IMR-90 (cell line): ENCODE results near the gene RNASE12. TPM values are rescaled to one million over a fixed set of nuclear protein-coding genes. Genes with fewer than 3 reads are reported as not detected.

Experiments used
- ATAC-seq: fragments of 200-7000 bp; cut with Tn5 transposase; 2 replicates; pipeline ENCODE4 v1.9.1; 2020; ENCODE audit warnings: low read depth, mild to moderate bottlenecking, moderate library complexity
- BruUV-seq: library from RNA; stranded (reverse); fragments of 400-500 nt; replicated peaks from 2 replicates; lab custom pipeline; 2021; lab: Mats Ljungman, UMichigan
- CTCF ChIA-PET: fragments of 300-600 bp; formaldehyde crosslinking; extraction: SDS; loops from one replicate; lab custom pipeline; 2021; ENCODE audit warnings: antibody characterized with exemption; lab: Yijun Ruan, JAX
- POLR2A ChIA-PET: fragments of 300-600 bp; sonication (Branson Sonifier 250); formaldehyde crosslinking; loops from one replicate; lab custom pipeline; 2022; ENCODE audit warnings: antibody characterized with exemption; ENCODE audit not compliant: unreplicated experiment; lab: Charles Lee
- DNase-seq: peaks from one replicate; pipeline ENCODE4 v3.0.0; 2013
- H2AFZ ChIP-seq: replicated peaks from 2 replicates; pipeline ENCODE3; 2013; ENCODE audit warnings: low read length, mild to moderate bottlenecking; ENCODE audit not compliant: poor library complexity
- H2AK5ac ChIP-seq: 2 replicates; pipeline ENCODE4 v1.6.1; 2013; ENCODE audit warnings: low read depth, low read length, inconsistent platforms
- H2AK9ac ChIP-seq: replicated peaks from 2 replicates; pipeline ENCODE3; 2013; ENCODE audit warnings: mild to moderate bottlenecking, low read depth, low read length, moderate library complexity; ENCODE audit not compliant: poor library complexity
- H2BK120ac ChIP-seq: 2 replicates; pipeline ENCODE4 v1.6.1; 2013; ENCODE audit warnings: low read depth, low read length, inconsistent platforms
- H2BK15ac ChIP-seq: 3 replicates; pipeline ENCODE4 v1.6.1; 2013; ENCODE audit warnings: low read depth, low read length, inconsistent platforms
- H2BK20ac ChIP-seq: 2 replicates; pipeline ENCODE4 v1.6.1; 2013; ENCODE audit warnings: low read depth, mild to moderate bottlenecking, inconsistent platforms, low read length, moderate library complexity
- H2BK5ac ChIP-seq: 2 replicates; pipeline ENCODE4 v1.6.1; 2013; ENCODE audit warnings: mild to moderate bottlenecking, low read depth, low read length, inconsistent platforms; ENCODE audit not compliant: poor library complexity, severe bottlenecking
- H3K14ac ChIP-seq: replicated peaks from 2 replicates; pipeline ENCODE4 v1.6.1; 2013; ENCODE audit warnings: low read depth, low read length, inconsistent platforms
- H3K18ac ChIP-seq: 2 replicates; pipeline ENCODE4 v1.6.1; 2013; ENCODE audit warnings: low read depth, low read length, control low read depth
- H3K23ac ChIP-seq: 2 replicates; pipeline ENCODE4 v1.6.1; 2013; ENCODE audit warnings: low read depth, low read length, inconsistent platforms
- H3K27ac ChIP-seq: 2 replicates; pipeline ENCODE4 v1.5.1; 2013; ENCODE audit warnings: mild to moderate bottlenecking, control low read depth, low read length; ENCODE audit not compliant: insufficient read depth
- H3K27me3 ChIP-seq: 2 replicates; pipeline ENCODE4 v1.6.1; 2013; ENCODE audit warnings: low read length; ENCODE audit not compliant: control insufficient read depth, insufficient read depth
- H3K36me3 ChIP-seq: 2 replicates; pipeline ENCODE4 v1.6.1; 2013; ENCODE audit warnings: low read length, mixed read lengths; ENCODE audit not compliant: control insufficient read depth, insufficient read depth
- H3K4ac ChIP-seq: 2 replicates; pipeline ENCODE4 v1.6.1; 2013; ENCODE audit warnings: low read depth, low read length, inconsistent platforms
- H3K4me1 ChIP-seq: 2 replicates; pipeline ENCODE4 v1.6.1; 2013; ENCODE audit warnings: low read length, mixed read lengths; ENCODE audit not compliant: control insufficient read depth, insufficient read depth
- H3K4me2 ChIP-seq: 2 replicates; pipeline ENCODE4 v1.6.1; 2013; ENCODE audit warnings: low read depth, mild to moderate bottlenecking, control low read depth, low read length, moderate library complexity
- H3K4me3 ChIP-seq: 2 replicates; pipeline ENCODE4 v1.5.1; 2013; ENCODE audit warnings: low read depth, mild to moderate bottlenecking, control low read depth, low read length, moderate library complexity; ENCODE audit not compliant: insufficient read depth
- H3K56ac ChIP-seq: 2 replicates; pipeline ENCODE4 v1.6.1; 2013; ENCODE audit warnings: low read length, inconsistent platforms; ENCODE audit not compliant: insufficient read depth; ENCODE audit errors: extremely low read depth
- H3K79me1 ChIP-seq, 2 experiments: 2 replicates each; pipeline ENCODE4 v1.6.1; 2013; ENCODE audit warnings: low read length in 2 of 2, inconsistent platforms in 1 of 2, low read depth in 1 of 2
- H3K9ac ChIP-seq: 2 replicates; pipeline ENCODE4 v1.6.1; 2013; ENCODE audit warnings: low read depth, low read length, control low read depth
- H3K9me1 ChIP-seq: 2 replicates; pipeline ENCODE4 v1.6.1; 2013; ENCODE audit warnings: low read length, inconsistent platforms; ENCODE audit not compliant: insufficient read depth
- H3K9me3 ChIP-seq: 2 replicates; pipeline ENCODE4 v1.6.1; 2013; ENCODE audit warnings: low read length; ENCODE audit not compliant: control insufficient read depth, insufficient read depth
- H4K20me1 ChIP-seq: 2 replicates; pipeline ENCODE4 v1.6.1; 2013; ENCODE audit warnings: low read length, inconsistent platforms; ENCODE audit not compliant: insufficient read depth
- H4K5ac ChIP-seq: 2 replicates; pipeline ENCODE4 v1.6.1; 2013; ENCODE audit warnings: mild to moderate bottlenecking, low read depth, low read length, control low read depth
- H4K8ac ChIP-seq, 2 experiments: 2 replicates each; pipeline ENCODE4 v1.6.1; 2013; ENCODE audit warnings: low read depth in 2 of 2, low read length in 2 of 2, control low read depth in 1 of 2, inconsistent platforms in 1 of 2
- H4K91ac ChIP-seq: 2 replicates; pipeline ENCODE4 v1.6.1; 2013; ENCODE audit warnings: low read depth, low read length, inconsistent platforms; ENCODE audit not compliant: insufficient read depth
- BHLHE40 ChIP-seq: fragments of 150-350 bp; IDR thresholded peaks from 2 replicates; pipeline ENCODE4 v1.6.1; 2016; ENCODE audit warnings: mild to moderate bottlenecking, low read depth, low read length
- CEBPB ChIP-seq: IDR thresholded peaks from 2 replicates; pipeline ENCODE4 v1.6.1; 2012; ENCODE audit warnings: low read depth, low read length, improper control_type of control experiment
- CHD1 ChIP-seq: IDR thresholded peaks from 2 replicates; pipeline ENCODE4 v1.6.1; 2012; ENCODE audit warnings: low read depth, low read length, improper control_type of control experiment
- CTCF ChIP-seq: conservative IDR thresholded peaks from 2 replicates; pipeline ENCODE4 v1.5.1; 2012; ENCODE audit warnings: mild to moderate bottlenecking, low read depth, low read length, improper control_type of control experiment
- ELK1 ChIP-seq: fragments of 150-350 bp; IDR thresholded peaks from 2 replicates; pipeline ENCODE4 v1.6.1; 2016; ENCODE audit warnings: low read depth, mild to moderate bottlenecking, low read length, moderate library complexity, borderline replicate concordance
- FOS ChIP-seq: fragments of 150-350 bp; IDR thresholded peaks from 2 replicates; pipeline ENCODE4 v1.6.1; 2016; ENCODE audit warnings: low read depth, low read length
- MAFK ChIP-seq: IDR thresholded peaks from 2 replicates; pipeline ENCODE4 v1.6.1; 2012; ENCODE audit warnings: low read depth, low read length, improper control_type of control experiment
- MAZ ChIP-seq: IDR thresholded peaks from 2 replicates; pipeline ENCODE4 v1.6.1; 2012; ENCODE audit warnings: low read depth, mild to moderate bottlenecking, low read length, improper control_type of control experiment, moderate library complexity, borderline replicate concordance
- NFE2L2 ChIP-seq: fragments of 150-350 bp; IDR thresholded peaks from 2 replicates; pipeline ENCODE4 v1.6.1; 2016; ENCODE audit warnings: low read depth, mild to moderate bottlenecking, low read length
- POLR2A ChIP-seq: IDR thresholded peaks from 2 replicates; pipeline ENCODE4 v1.6.1; 2012; ENCODE audit warnings: mild to moderate bottlenecking, low read depth, low read length
- RAD21 ChIP-seq: IDR thresholded peaks from 2 replicates; pipeline ENCODE4 v1.6.1; 2012; ENCODE audit warnings: low read length, improper control_type of control experiment
- RCOR1 ChIP-seq: IDR thresholded peaks from 2 replicates; pipeline ENCODE4 v1.6.1; 2012; ENCODE audit warnings: mild to moderate bottlenecking, low read length, improper control_type of control experiment; ENCODE audit not compliant: insufficient replicate concordance
- RFX5 ChIP-seq: IDR thresholded peaks from 2 replicates; pipeline ENCODE4 v1.8.0; 2012; ENCODE audit warnings: low read depth, mild to moderate bottlenecking, low read length, moderate library complexity
- SMC3 ChIP-seq: fragments of 150-350 bp; IDR thresholded peaks from 2 replicates; pipeline ENCODE4 v1.6.1; 2016; ENCODE audit warnings: low read depth, mild to moderate bottlenecking, antibody characterized with exemption, low read length, moderate library complexity
- USF2 ChIP-seq: fragments of 150-350 bp; IDR thresholded peaks from 2 replicates; pipeline ENCODE4 v1.6.1; 2017; ENCODE audit warnings: mild to moderate bottlenecking, antibody characterized with exemption, low read length, low read depth
- WGBS, 2 experiments: methylation state at CpG; one replicate each; pipeline versions ENCODE4 v1.1.5 to v1.1.7; 2013; ENCODE audit warnings: missing lambda C conversion rate in 2 of 2; ENCODE audit not compliant: insufficient read length in 1 of 2; ENCODE audit errors: extremely low coverage in 2 of 2; 5-methylcytosine and 5-hydroxymethylcytosine counted together
- dilution Hi-C: fragments of 300-500 bp; cut with HindIII; formaldehyde crosslinking; loops from one replicate; pipeline ENCODE4 v1.14.3; 2018; ENCODE audit warnings: low sequenced_read_pairs; ENCODE audit not compliant: unreplicated experiment
- in situ Hi-C: fragments of 300-500 bp; cut with MboI; formaldehyde crosslinking; loops from 3 replicates; pipeline ENCODE4 v1.14.3; 2019; ENCODE audit warnings: low sequenced_read_pairs, inconsistent platforms, mixed read lengths
- intact Hi-C: fragments of 100-400 bp; cut with micrococcal nuclease; formaldehyde crosslinking; loops from 2 replicates; pipeline ENCODE4 v1.10.0; 2022
- polyA plus RNA-seq, 3 experiments: library from polyadenylated mRNA; depleted of rRNA; stranded (reverse); fragments of >200 nt; gene quantifications; 2 replicates each; pipeline ENCODE4 v1.2.3, GENCODE V29; 2012; ENCODE audit warnings: low replicate concordance in 1 of 3
- total RNA-seq: library from RNA; depleted of rRNA; stranded (reverse); fragments of >200 nt; gene quantifications from 2 replicates; pipeline ENCODE4 v1.2.3, GENCODE V29; 2012

The RNASE12 gene
- total and polyA plus RNA-seq, 2 of the 4 experiments (the other 2 are of a cell fraction) = not detected

GRCh38 chr14:20617138-20618003 is 26.2 kb upstream of the RNASE12 start:
- Histone ChIP-seq H3K56ac (no peak overlapping the region), H4K8ac (no peak overlapping the region), H3K18ac (no peak overlapping the region), H3K27me3 (peaks cover 3% of the 10 kb centered on the region), H3K9me3 (no peaks in the 10 kb centered on the region), H3K23ac (no peak overlapping the region), H3K9me1 (no peaks in the 10 kb centered on the region), H2AK9ac (no peak overlapping the region), H4K20me1 (peaks cover 7% of the 10 kb centered on the region), H4K91ac (no peak overlapping the region), H3K27ac (no peak overlapping the region), H4K5ac (no peak overlapping the region), H3K4me1 (no peaks in the 10 kb centered on the region), H3K14ac (no peak overlapping the region), H2BK120ac (no peak overlapping the region), H3K4me3 (no peak overlapping the region), H3K36me3 (no peaks in the 10 kb centered on the region), H2BK5ac (no peak overlapping the region), H3K4me2 (no peak overlapping the region), H2AFZ (no peak overlapping the region), H2BK20ac (no peak overlapping the region), H3K4ac (no peak overlapping the region), H2AK5ac (no peak overlapping the region), H3K9ac (no peak overlapping the region), H3K79me1 (no peaks in the 10 kb centered on the region), H2BK15ac (no peak overlapping the region)
- CTCF ChIA-PET = no interaction called here
- dilution Hi-C loops (no loop called here), intact Hi-C loops (no loop called here), in situ Hi-C loops (no loop called here)
- 76% methylated on average over 4 of the region's 12 CpGs; no CpG with 5 or more reads in 1 of the 2 experiments for WGBS, 2 experiments
- no peak for DNase-seq
- no peak for ATAC-seq
- no TSS peak for BruUV-seq
- POLR2A ChIA-PET = no interaction called here
- TF ChIP-seq RFX5 = no peak
- TF ChIP-seq ELK1 = no peak
- no peak for TF ChIP-seq USF2
- TF ChIP-seq SMC3 = no peak
- TF ChIP-seq POLR2A = no peak
- TF ChIP-seq CHD1 = no peak
- TF ChIP-seq CEBPB = no peak
- TF ChIP-seq RAD21 = no peak
- TF ChIP-seq NFE2L2 = no peak
- TF ChIP-seq RCOR1 = no peak
- TF ChIP-seq MAZ = no peak
- TF ChIP-seq CTCF = no peak
- no peak for TF ChIP-seq FOS
- TF ChIP-seq MAFK = no peak
- no peak for TF ChIP-seq BHLHE40
